CD14-positive monocyte (primary cell): ENCODE results near the gene ALS2CL. TPM values are rescaled to one million over a fixed set of nuclear protein-coding genes. Genes with fewer than 3 reads are reported as not detected.

Experiments
- DNase-seq, 3 donors: peaks; one replicate each; pipeline ENCODE4 v3.0.0-alpha.2; 2011 to 2022
- H2AFZ ChIP-seq: 2 replicates; pipeline ENCODE4 v1.6.0; 2012; ENCODE audit warnings: mild to moderate bottlenecking, low read depth, low read length, inconsistent platforms; ENCODE audit not compliant: insufficient read depth, poor library complexity, severe bottlenecking
- H3K27ac ChIP-seq, 2 donors: 1 replicate in 1 of 2; 2 replicates in 1 of 2; pipeline ENCODE4 v1.5.1; 2012 to 2013; ENCODE audit warnings: low read length in 2 of 2, control low read depth in 1 of 2, inconsistent platforms in 1 of 2, low read depth in 1 of 2, mild to moderate bottlenecking in 1 of 2
- H3K27me3 ChIP-seq, 2 donors: one replicate each; pipeline versions ENCODE4 v1.6.0 to v1.6.1; 2011 to 2013; ENCODE audit warnings: low read length in 2 of 2; ENCODE audit not compliant: control insufficient read depth in 2 of 2, insufficient read depth in 2 of 2
- H3K36me3 ChIP-seq, 2 donors: replicated peaks in 1 of 2; 1 replicate in 1 of 2; 2 replicates in 1 of 2; pipeline versions ENCODE4 v1.5.1 to v1.6.1; 2012 to 2013; ENCODE audit warnings: low read length in 2 of 2, control low read depth in 1 of 2, inconsistent platforms in 1 of 2, mild to moderate bottlenecking in 1 of 2; ENCODE audit not compliant: insufficient read depth in 2 of 2, control insufficient read depth in 1 of 2
- H3K4me1 ChIP-seq, 2 donors: 1 replicate in 1 of 2; 2 replicates in 1 of 2; pipeline versions ENCODE4 v1.5.1 to v1.6.1; 2012 to 2013; ENCODE audit warnings: low read length in 2 of 2, control low read depth in 1 of 2, inconsistent platforms in 1 of 2, mild to moderate bottlenecking in 1 of 2, moderate library complexity in 1 of 2; ENCODE audit not compliant: insufficient read depth in 2 of 2, control insufficient read depth in 1 of 2
- H3K4me2 ChIP-seq: replicated peaks from 2 replicates; pipeline ENCODE3; 2012; ENCODE audit warnings: low read length, moderate library complexity, mild to moderate bottlenecking; ENCODE audit not compliant: poor library complexity, severe bottlenecking; ENCODE audit errors: extremely low read depth
- H3K4me3 ChIP-seq, 3 experiments: fragments of 200-600 bp in 1 of 3; sonication (generic) in 1 of 3; replicated peaks in 1 of 3; 1 replicate in 2 of 3; 2 replicates in 1 of 3; pipeline ENCODE4 v1.5.1; 2011 to 2013; ENCODE audit warnings: low read length in 3 of 3, mild to moderate bottlenecking in 3 of 3, control low read depth in 2 of 3, low read depth in 2 of 3, inconsistent platforms in 1 of 3, moderate library complexity in 1 of 3
- H3K79me2 ChIP-seq: 2 replicates; pipeline ENCODE4 v1.6.0; 2012; ENCODE audit warnings: mild to moderate bottlenecking, control low read depth, inconsistent platforms, low read length, moderate library complexity; ENCODE audit not compliant: insufficient read depth
- H3K9ac ChIP-seq: 2 replicates; pipeline ENCODE4 v1.6.0; 2017; ENCODE audit warnings: low read length, mild to moderate bottlenecking; ENCODE audit not compliant: insufficient read depth, poor library complexity, severe bottlenecking
- H3K9me3 ChIP-seq, 2 donors: replicated peaks in 1 of 2; 1 replicate in 1 of 2; 2 replicates in 1 of 2; pipeline versions ENCODE4 v1.5.1 to v1.6.1; 2012 to 2013; ENCODE audit warnings: low read length in 2 of 2, control low read depth in 1 of 2; ENCODE audit not compliant: control insufficient read depth in 1 of 2, insufficient read depth in 1 of 2
- H4K20me1 ChIP-seq: 2 replicates; pipeline ENCODE4 v1.6.0; 2012; ENCODE audit warnings: mild to moderate bottlenecking, low read length, control low read depth, moderate library complexity; ENCODE audit not compliant: insufficient read depth
- H3K27ac Mint-ChIP-seq, 7 donors: one replicate each; pipeline ENCODE4 v1.8.0; 2020; ENCODE audit warnings: mild to moderate bottlenecking in 7 of 7, mixed read lengths in 7 of 7, moderate library complexity in 6 of 7, inconsistent platforms in 2 of 7
- H3K27me3 Mint-ChIP-seq, 3 donors: one replicate each; pipeline ENCODE4 v1.8.0; 2021 to 2022; ENCODE audit warnings: low read depth in 3 of 3, mild to moderate bottlenecking in 3 of 3, mixed read lengths in 3 of 3, moderate library complexity in 3 of 3, inconsistent platforms in 1 of 3
- H3K36me3 Mint-ChIP-seq, 2 donors: one replicate each; pipeline ENCODE4 v1.8.0; 2020; ENCODE audit warnings: mixed read lengths in 2 of 2, inconsistent platforms in 1 of 2, mild to moderate bottlenecking in 1 of 2
- H3K4me1 Mint-ChIP-seq: one replicate; pipeline ENCODE4 v1.8.0; 2020; ENCODE audit warnings: mild to moderate bottlenecking, mixed read lengths
- H3K4me3 Mint-ChIP-seq, 2 donors: one replicate each; pipeline ENCODE4 v1.8.0; 2020; ENCODE audit warnings: mild to moderate bottlenecking in 2 of 2, mixed read lengths in 2 of 2, moderate library complexity in 1 of 2
- H3K9me3 Mint-ChIP-seq, 7 donors: one replicate each; pipeline ENCODE4 v1.8.0; 2020 to 2022; ENCODE audit warnings: mixed read lengths in 7 of 7, mild to moderate bottlenecking in 6 of 7, moderate library complexity in 6 of 7, inconsistent platforms in 2 of 7
- CTCF ChIP-seq: fragments of 200-600 bp; IDR thresholded peaks from one replicate; pipeline ENCODE4 v1.8.0; 2022; ENCODE audit warnings: antibody characterized with exemption, mild to moderate bottlenecking
- WGBS: methylation state at CpG from one replicate; pipeline ENCODE4 v1.1.5; 2013; ENCODE audit warnings: missing lambda C conversion rate; ENCODE audit not compliant: insufficient coverage; 5-methylcytosine and 5-hydroxymethylcytosine counted together
- intact Hi-C, 2 donors: fragments of 100-400 bp; cut with micrococcal nuclease; formaldehyde crosslinking; loops; one replicate each; pipeline versions ENCODE4 v1.15.0 to v1.15.1; 2023
- polyA plus RNA-seq, 3 donors: library from polyadenylated mRNA; depleted of rRNA in 1 of 3; unstranded in 2 of 3; stranded (reverse) in 1 of 3; fragments of 300-500 nt in 2 of 3; fragments of >200 nt in 1 of 3; fragmentation: Illumina TruSeq in 2 of 3; gene quantifications; 1 replicate in 2 of 3; 2 replicates in 1 of 3; pipeline ENCODE4 v1.2.3, GENCODE V29; 2012 to 2021

The ALS2CL gene
- polyA plus RNA-seq, 3 donors, result 0.38 to 5.7 (median 0.55) TPM

GRCh38 chr3:46684891-46685290 lies 8.6 kb downstream of the ALS2CL start:
- no peak overlapping the region for H3K9ac ChIP-seq
- H3K4me3 ChIP-seq, result no peak overlapping the region
- Mint-ChIP-seq H3K9me3 (no peaks in the 10 kb centered on the region), H3K27me3 (peaks cover 1 to 8% (median 2%) of the 10 kb centered on the region in 3 donors), H3K27ac (no peak overlapping the region), H3K4me3 (no peak overlapping the region), H3K36me3 (peaks cover 0 to 9% of the 10 kb centered on the region in 2 donors), H3K4me1 (peaks cover 8% of the 10 kb centered on the region)
- DNase-seq, result no peak
- no peaks in the 10 kb centered on the region for H3K79me2 ChIP-seq
- peaks cover 11 to 13% of the 10 kb centered on the region in 2 donors for H3K4me1 ChIP-seq
- no peaks in the 10 kb centered on the region for H3K9me3 ChIP-seq
- no peak overlapping the region for H2AFZ ChIP-seq
- no peak overlapping the region for H3K4me2 ChIP-seq
- WGBS, result 100% methylated on average over 2 of the region's 2 CpGs
- H4K20me1 ChIP-seq, result no peaks in the 10 kb centered on the region
- intact Hi-C loops, result no loop called here
- TF ChIP-seq CTCF, result no peak
- H3K27me3 ChIP-seq, result no peaks in the 10 kb centered on the region
- H3K36me3 ChIP-seq, result no peaks in the 10 kb centered on the region
- H3K27ac ChIP-seq, result no peak overlapping the region

- H3K4me1 ChIP-seq, result peaks cover 11 to 13% of the 10 kb centered on the region in 2 donors
- 77% methylated on average over 6 of the region's 11 CpGs for WGBS
- no peak overlapping the region for H3K27ac Mint-ChIP-seq
Observed at GRCh38 chr3:46682974-46683373, 10.5 kb downstream of the ALS2CL start.

More at GRCh38 chr3:46682974-46683373, 10.5 kb downstream of the ALS2CL start:
- H3K27ac ChIP-seq, result no peak overlapping the region
- no peak overlapping the region for H3K9ac ChIP-seq
- no peaks in the 10 kb centered on the region for H4K20me1 ChIP-seq
- Mint-ChIP-seq H3K36me3 (peaks cover 0 to 9% of the 10 kb centered on the region in 2 donors), H3K4me1 (peaks cover 8% of the 10 kb centered on the region), H3K4me3 (no peak overlapping the region), H3K9me3 (no peaks in the 10 kb centered on the region), H3K27me3 (peaks cover 1 to 4% (median 2%) of the 10 kb centered on the region in 3 donors)
- H2AFZ ChIP-seq, result no peak overlapping the region
- no peak for DNase-seq
- H3K9me3 ChIP-seq, result no peaks in the 10 kb centered on the region
- H3K4me3 ChIP-seq, result no peak overlapping the region
- no peaks in the 10 kb centered on the region for H3K27me3 ChIP-seq
- intact Hi-C loops, result no loop called here
- no peak for TF ChIP-seq CTCF
- no peaks in the 10 kb centered on the region for H3K79me2 ChIP-seq
- H3K4me2 ChIP-seq, result no peak overlapping the region
- H3K36me3 ChIP-seq, result no peaks in the 10 kb centered on the region
